ENCODE measurements around the gene GLUD2. TPM values are rescaled to one million over a fixed set of nuclear protein-coding genes. Genes with fewer than 3 reads are reported as not detected.
"Not testable (repeated sequence)": the region's sequence is repeated elsewhere in the genome, so short reads cannot be mapped to it uniquely, and the experiment has no call there.

Gene GLUD2
- total RNA-seq, 2 experiments from 2014 or later = 0.25 to 0.28 TPM

GRCh38 chrX:121050781-121051180 lies 3.4 kb downstream of the GLUD2 start:
- ATAC-seq (ENCODE audit: low read depth) = no peak

GRCh38 chrX:121052122-121052521 lies 4.7 kb downstream of the GLUD2 start:
- POLR2A ChIA-PET = no interaction called here
- Mint-ChIP-seq H3K36me3 (no peaks in the 10 kb centered on the region), H3K27ac (no peak overlapping the region), H3K9me3 (no peaks in the 10 kb centered on the region), H3K4me3 (no peak overlapping the region), H3K27me3 (peaks cover 12% of the 10 kb centered on the region), H3K4me1 (no peaks in the 10 kb centered on the region)
- ATAC-seq (ENCODE audit: low read depth) (no peak), DNase-seq (no peak)

More at GRCh38 chrX:121050781-121051180, 3.4 kb downstream of the GLUD2 start:
- POLR2A ChIA-PET = no interaction called here
- H3K36me3 Mint-ChIP-seq = no peaks in the 10 kb centered on the region
- H3K9me3 Mint-ChIP-seq = no peaks in the 10 kb centered on the region
- no peaks in the 10 kb centered on the region for H3K4me1 Mint-ChIP-seq
- H3K4me3 Mint-ChIP-seq = no peak overlapping the region
- DNase-seq = no peak
- H3K27me3 Mint-ChIP-seq = peaks cover 19% of the 10 kb centered on the region
- no peak overlapping the region for H3K27ac Mint-ChIP-seq

GRCh38 chrX:121062289-121062688 lies 14.9 kb downstream of the GLUD2 start:
- Mint-ChIP-seq H3K4me3 (no peak overlapping the region), H3K27me3 (peaks cover 2% of the 10 kb centered on the region), H3K4me1 (no peaks in the 10 kb centered on the region), H3K27ac (no peak overlapping the region), H3K36me3 (no peaks in the 10 kb centered on the region), H3K9me3 (no peaks in the 10 kb centered on the region)
- POLR2A ChIA-PET = no interaction called here
- DNase-seq (no peak), ATAC-seq (ENCODE audit: low read depth) (no peak)

- Mint-ChIP-seq H3K9me3 (no peaks in the 10 kb centered on the region), H3K27ac (no peak overlapping the region)
- POLR2A ChIA-PET = no interaction called here
Measured at GRCh38 chrX:121064579-121064978, 17.2 kb downstream of the GLUD2 start.

GRCh38 chrX:121084247-121084646 lies 36.8 kb downstream of the GLUD2 start:
- H3K27ac Mint-ChIP-seq; H3K36me3 Mint-ChIP-seq; H3K4me1 Mint-ChIP-seq; H3K9me3 Mint-ChIP-seq; DNase-seq; ATAC-seq (ENCODE audit: low read depth); H3K27me3 Mint-ChIP-seq; POLR2A ChIA-PET; H3K4me3 Mint-ChIP-seq: not testable (repeated sequence)

More at GRCh38 chrX:121064579-121064978, 17.2 kb downstream of the GLUD2 start:
- no peak for ATAC-seq (ENCODE audit: low read depth)
- Mint-ChIP-seq H3K36me3 (no peaks in the 10 kb centered on the region), H3K4me3 (no peak overlapping the region), H3K4me1 (no peaks in the 10 kb centered on the region), H3K27me3 (peaks cover 2% of the 10 kb centered on the region)
- DNase-seq = no peak

- Mint-ChIP-seq H3K9me3 (no peaks in the 10 kb centered on the region), H3K36me3 (no peaks in the 10 kb centered on the region), H3K27ac (no peak overlapping the region), H3K4me1 (no peaks in the 10 kb centered on the region), H3K27me3 (no peaks in the 10 kb centered on the region), H3K4me3 (no peak overlapping the region)
- POLR2A ChIA-PET = no interaction called here
- DNase-seq (no peak), ATAC-seq (ENCODE audit: low read depth) (no peak)
Measured at GRCh38 chrX:121084903-121085611, 37.6 kb downstream of the GLUD2 start.

- POLR2A ChIA-PET = no interaction called here
- H3K36me3 Mint-ChIP-seq = no peaks in the 10 kb centered on the region
- no peaks in the 10 kb centered on the region for H3K9me3 Mint-ChIP-seq
- DNase-seq = no peak
- no peaks in the 10 kb centered on the region for H3K27me3 Mint-ChIP-seq
- no peak overlapping the region for H3K27ac Mint-ChIP-seq
- no peak overlapping the region for H3K4me3 Mint-ChIP-seq
- H3K4me1 Mint-ChIP-seq = no peaks in the 10 kb centered on the region
- no peak for ATAC-seq (ENCODE audit: low read depth)
Measured at GRCh38 chrX:121085612-121086010, 38.2 kb downstream of the GLUD2 start.

GRCh38 chrX:121093011-121093410 lies 45.6 kb downstream of the GLUD2 start:
- no peaks in the 10 kb centered on the region for H3K27me3 Mint-ChIP-seq
- POLR2A ChIA-PET = no interaction called here
- DNase-seq = no peak
- no peaks in the 10 kb centered on the region for H3K36me3 Mint-ChIP-seq
- no peak for ATAC-seq (ENCODE audit: low read depth)
- no peak overlapping the region for H3K4me3 Mint-ChIP-seq
- no peaks in the 10 kb centered on the region for H3K9me3 Mint-ChIP-seq
- no peaks in the 10 kb centered on the region for H3K4me1 Mint-ChIP-seq
- H3K27ac Mint-ChIP-seq = no peak overlapping the region

Other genes starting within 250 kb of the GLUD2 start
- gene CT47B1, start 171.7 kb upstream of the GLUD2 start, total RNA-seq = not detected
- gene CT47A11, start 110.5 kb upstream of the GLUD2 start, total RNA-seq = not detected
- not detected for gene CT47A10, start 105.6 kb upstream of the GLUD2 start, total RNA-seq
- gene CT47A9, start 100.7 kb upstream of the GLUD2 start, total RNA-seq = not detected
- gene CT47A8, start 95.9 kb upstream of the GLUD2 start, total RNA-seq = not detected
- not detected for gene CT47A7, start 91.0 kb upstream of the GLUD2 start, total RNA-seq
- gene CT47A6, start 86.1 kb upstream of the GLUD2 start, total RNA-seq = not detected
- not detected for gene CT47A5, start 81.3 kb upstream of the GLUD2 start, total RNA-seq
- gene CT47A4, start 76.4 kb upstream of the GLUD2 start, total RNA-seq = not detected
- gene CT47A3, start 71.5 kb upstream of the GLUD2 start, total RNA-seq = not detected
- not detected for gene CT47A2, start 66.7 kb upstream of the GLUD2 start, total RNA-seq
- gene CT47A1, start 61.9 kb upstream of the GLUD2 start, total RNA-seq = not detected